Lung microvascular endothelial cell (primary cell): ENCODE data around the gene PRPF18. TPM values are rescaled to one million over a fixed set of nuclear protein-coding genes. Genes with fewer than 3 reads are reported as not detected.
"Not testable (repeated sequence)": the region's sequence is repeated elsewhere in the genome, so short reads cannot be mapped to it uniquely, and the experiment has no call there.

ENCODE experiments used
- DNase-seq, 2 donors: peaks; one replicate each; pipeline versions ENCODE4 v3.0.0 to v3.0.0-alpha.2; 2010; ENCODE audit warnings: low read depth in 2 of 2
- total RNA-seq: library from RNA; depleted of rRNA; stranded (reverse); fragments of >200 nt; gene quantifications from 2 replicates; pipeline ENCODE4 v1.2.1, GENCODE V29; 2014

Gene PRPF18
- 16.1 and 25.4 TPM in 2 replicates for total RNA-seq

- peak; percentile 94 for DNase-seq
Measured at GRCh38 chr10:13586676-13587355, at the start of gene PRPF18. PRPF18 (plus strand) TSS chr10:13586965; CDS start chr10:13587087, 122 bp downstream.

- not testable (repeated sequence) for DNase-seq
Measured at GRCh38 chr10:13537985-13538384, 48.8 kb upstream of the PRPF18 start.

GRCh38 chr10:13542533-13542932, 44.2 kb upstream of the PRPF18 start:
- DNase-seq: no peak

- DNase-seq: no peak
Measured at GRCh38 chr10:13550802-13551201, 36.0 kb upstream of the PRPF18 start.

GRCh38 chr10:13555884-13556510, 30.8 kb upstream of the PRPF18 start:
- peak; percentile 12 to 24 for DNase-seq

GRCh38 chr10:13559124-13559700, 27.6 kb upstream of the PRPF18 start:
- no peak for DNase-seq

GRCh38 chr10:13560597-13560996, 26.2 kb upstream of the PRPF18 start:
- DNase-seq: peak in 1 of 2 donors; percentile 8

GRCh38 chr10:13563481-13564445, 23.0 kb upstream of the PRPF18 start:
- DNase-seq: no peak

- no peak for DNase-seq
Measured at GRCh38 chr10:13564576-13564975, 22.2 kb upstream of the PRPF18 start.

GRCh38 chr10:13567030-13567429, 19.7 kb upstream of the PRPF18 start:
- DNase-seq: no peak

- no peak for DNase-seq
Measured at GRCh38 chr10:13571541-13571940, 15.2 kb upstream of the PRPF18 start.

GRCh38 chr10:13573960-13574359, 12.8 kb upstream of the PRPF18 start:
- DNase-seq: no peak

- DNase-seq: no peak
Measured at GRCh38 chr10:13585195-13585751, 1.5 kb upstream of the PRPF18 start.

GRCh38 chr10:13585943-13586342, 822 bp upstream of the PRPF18 start:
- no peak for DNase-seq

- DNase-seq: peak; percentile 17 to 26
Measured at GRCh38 chr10:13587391-13587790, 626 bp downstream of the PRPF18 start.

- DNase-seq: no peak
Measured at GRCh38 chr10:13589316-13589715, 2.6 kb downstream of the PRPF18 start.

GRCh38 chr10:13590886-13591285, 4.1 kb downstream of the PRPF18 start:
- no peak for DNase-seq

- no peak for DNase-seq
Measured at GRCh38 chr10:13592306-13592705, 5.5 kb downstream of the PRPF18 start.

- no peak for DNase-seq
Measured at GRCh38 chr10:13593535-13593934, 6.8 kb downstream of the PRPF18 start.

GRCh38 chr10:13594641-13595040, 7.9 kb downstream of the PRPF18 start:
- no peak for DNase-seq

GRCh38 chr10:13597909-13598308, 11.1 kb downstream of the PRPF18 start:
- DNase-seq: no peak
